HCT116 (cell line): ENCODE results near the gene MBTPS2. TPM values are rescaled to one million over a fixed set of nuclear protein-coding genes. Genes with fewer than 3 reads are reported as not detected.

Source experiments
- ATAC-seq: fragments of 200-7000 bp; cut with Tn5 transposase; 2 replicates; pipeline ENCODE4 v1.9.1; 2020; ENCODE audit warnings: mild to moderate bottlenecking, moderate library complexity
- BruUV-seq: library from RNA; stranded (reverse); fragments of 400-500 nt; replicated peaks from 2 replicates; lab custom pipeline; 2021; lab: Mats Ljungman, UMichigan
- CTCF ChIA-PET: fragments of 300-600 bp; sonication (Branson Sonifier 250); formaldehyde crosslinking; loops from one replicate; lab custom pipeline; 2021; ENCODE audit warnings: antibody characterized with exemption; lab: Charles Lee
- POLR2A ChIA-PET: fragments of 300-600, 350-600 bp; sonication (Branson Sonifier 250); formaldehyde crosslinking; loops from one replicate; lab custom pipeline; 2021; ENCODE audit warnings: antibody characterized with exemption; lab: Charles Lee
- RAD21 ChIA-PET, 2 experiments: fragments of 300-600 bp; sonication (Branson Sonifier 250); formaldehyde crosslinking; loops; one replicate each; lab custom pipeline; 2023; ENCODE audit warnings: low total read pairs in 2 of 2; ENCODE audit not compliant: uncharacterized antibody in 2 of 2, unreplicated experiment in 2 of 2, low non-redundant PET in 1 of 2; lab: Charles Lee
- DNase-seq: peaks from one replicate; pipeline ENCODE4 v3.0.0-alpha.2; 2010; ENCODE audit warnings: low read depth, low spot score
- H2AFZ ChIP-seq: fragments of 200-600 bp; shearing (Covaris generic), sonication (generic); 2 replicates; pipeline ENCODE4 v1.6.1; 2017; ENCODE audit warnings: low read depth, mixed run types, mixed read lengths, antibody characterized with exemption, low read length; ENCODE audit not compliant: poor library complexity, severe bottlenecking
- H3K27ac ChIP-seq: 2 replicates; pipeline ENCODE4 v1.5.1; 2012; ENCODE audit warnings: low read depth, low read length
- H3K27me3 ChIP-seq: fragments of 200-600 bp; sonication (generic); 2 replicates; pipeline ENCODE4 v1.6.1; 2016; ENCODE audit warnings: mixed run types, low read length, mixed read lengths; ENCODE audit not compliant: insufficient read depth
- H3K36me3 ChIP-seq, 2 experiments: fragments of 200-500 bp in 1 of 2; fragments of 200-600 bp in 1 of 2; sonication (Bioruptor generic) in 1 of 2; sonication (generic) in 1 of 2; 2 replicates each; pipeline versions ENCODE4 v1.5.1 to v1.6.1; 2014 to 2016; ENCODE audit warnings: low read length in 2 of 2, inconsistent platforms in 1 of 2, mixed read lengths in 1 of 2, mixed run types in 1 of 2; ENCODE audit not compliant: insufficient read depth in 2 of 2, control insufficient read depth in 1 of 2
- H3K4me1 ChIP-seq, 2 experiments: fragments of 200-600 bp in 1 of 2; sonication (generic) in 1 of 2; 2 replicates each; pipeline versions ENCODE4 v1.5.1 to v1.6.1; 2012 to 2017; ENCODE audit warnings: low read length in 2 of 2, inconsistent platforms in 1 of 2, mild to moderate bottlenecking in 1 of 2, mixed read lengths in 1 of 2, mixed run types in 1 of 2, moderate library complexity in 1 of 2; ENCODE audit not compliant: insufficient read depth in 2 of 2, control insufficient read depth in 1 of 2
- H3K4me2 ChIP-seq: fragments of 200-600 bp; sonication (generic); 2 replicates; pipeline ENCODE4 v1.6.1; 2017; ENCODE audit warnings: mixed run types, low read length, mixed read lengths
- H3K4me3 ChIP-seq, 2 experiments: fragments of 200-600 bp in 1 of 2; sonication (generic) in 1 of 2; replicated peaks in 1 of 2; 2 replicates each; pipeline ENCODE4 v1.5.1; 2011 to 2016; ENCODE audit warnings: low read length in 2 of 2, control low read depth in 1 of 2, low read depth in 1 of 2, mild to moderate bottlenecking in 1 of 2, mixed read lengths in 1 of 2, mixed run types in 1 of 2
- H3K79me2 ChIP-seq: fragments of 200-600 bp; sonication (generic); 2 replicates; pipeline ENCODE4 v1.6.1; 2017; ENCODE audit warnings: mild to moderate bottlenecking, mixed run types, low read length, moderate library complexity, mixed read lengths; ENCODE audit not compliant: insufficient read depth
- H3K9ac ChIP-seq: fragments of 200-600 bp; sonication (generic); 2 replicates; pipeline ENCODE4 v1.6.1; 2016; ENCODE audit warnings: low read length, mixed read lengths
- H3K9me2 ChIP-seq: fragments of 200-600 bp; sonication (generic), shearing (Covaris generic); 2 replicates; pipeline ENCODE4 v1.6.1; 2017; ENCODE audit warnings: mixed run types, mild to moderate bottlenecking, moderate library complexity; ENCODE audit not compliant: insufficient read depth
- H3K9me3 ChIP-seq, 2 experiments: fragments of 200-500 bp in 1 of 2; fragments of 200-600 bp in 1 of 2; sonication (Bioruptor generic) in 1 of 2; sonication (generic) in 1 of 2; 2 replicates each; pipeline ENCODE4 v1.6.1; 2014 to 2017; ENCODE audit warnings: low read length in 2 of 2, mixed read lengths in 2 of 2, inconsistent platforms in 1 of 2, low read depth in 1 of 2, mild to moderate bottlenecking in 1 of 2, mixed run types in 1 of 2, moderate library complexity in 1 of 2; ENCODE audit not compliant: control insufficient read depth in 1 of 2, insufficient read depth in 1 of 2
- H4K20me1 ChIP-seq: fragments of 200-600 bp; sonication (generic), shearing (Covaris generic); 2 replicates; pipeline ENCODE4 v1.6.1; 2017; ENCODE audit warnings: mixed run types, mild to moderate bottlenecking, moderate library complexity; ENCODE audit not compliant: insufficient read depth
- ATF3 ChIP-seq: IDR thresholded peaks from 2 replicates; pipeline ENCODE4 v1.6.1; 2012
- CTCF ChIP-seq, 3 experiments: fragments of 200-600 bp in 1 of 3; sonication (generic) in 1 of 3; IDR thresholded peaks in 2 of 3; conservative IDR thresholded peaks in 1 of 3; 2 replicates each; pipeline ENCODE4 v1.5.1; 2012 to 2017; ENCODE audit warnings: low read depth in 2 of 3, low read length in 2 of 3, antibody characterized with exemption in 1 of 3, borderline replicate concordance in 1 of 3, control low read depth in 1 of 3, mild to moderate bottlenecking in 1 of 3, mixed read lengths in 1 of 3, mixed run types in 1 of 3, moderate library complexity in 1 of 3; ENCODE audit not compliant: insufficient read depth in 1 of 3
- JUND ChIP-seq: IDR thresholded peaks from 2 replicates; pipeline ENCODE4 v1.6.1; 2012
- POLR2A ChIP-seq: IDR thresholded peaks from 2 replicates; pipeline ENCODE4 v1.7.0; 2011; ENCODE audit warnings: borderline replicate concordance; ENCODE audit not compliant: insufficient read depth, insufficient read length; ENCODE audit errors: extremely low read depth
- POLR2AphosphoS5 ChIP-seq: IDR thresholded peaks from 2 replicates; pipeline ENCODE4 v1.6.1; 2011; ENCODE audit warnings: mild to moderate bottlenecking, low read depth, low read length, moderate library complexity
- RAD21 ChIP-seq: IDR thresholded peaks from 2 replicates; pipeline ENCODE4 v1.6.1; 2012; ENCODE audit warnings: low read depth, mild to moderate bottlenecking
- REST ChIP-seq: IDR thresholded peaks from 2 replicates; pipeline ENCODE4 v1.6.1; 2012; ENCODE audit warnings: low read depth
- SIN3A ChIP-seq: IDR thresholded peaks from 2 replicates; pipeline ENCODE4 v1.6.1; 2012; ENCODE audit warnings: low read depth
- YY1 ChIP-seq: IDR thresholded peaks from 2 replicates; pipeline ENCODE4 v1.6.1; 2011; ENCODE audit warnings: low read length, low read depth, moderate library complexity, mild to moderate bottlenecking; ENCODE audit not compliant: insufficient replicate concordance; ENCODE audit errors: extremely low read depth
- ZBTB33 ChIP-seq: IDR thresholded peaks from 2 replicates; pipeline ENCODE4 v1.6.1; 2011; ENCODE audit warnings: mild to moderate bottlenecking, low read length, moderate library complexity; ENCODE audit not compliant: insufficient replicate concordance; ENCODE audit errors: extremely low read depth
- intact Hi-C: fragments of 100-400 bp; cut with micrococcal nuclease; formaldehyde crosslinking; loops from 2 replicates; pipeline ENCODE4 v1.10.0; 2022
- total RNA-seq: library from RNA; stranded (reverse); gene quantifications from one replicate; pipeline ENCODE4 v1.2.1, GENCODE V29; 2021; ENCODE audit not compliant: unreplicated experiment

MBTPS2 gene
- total RNA-seq, 1 experiment from 2014 or later = 16.9 TPM

DNA sequence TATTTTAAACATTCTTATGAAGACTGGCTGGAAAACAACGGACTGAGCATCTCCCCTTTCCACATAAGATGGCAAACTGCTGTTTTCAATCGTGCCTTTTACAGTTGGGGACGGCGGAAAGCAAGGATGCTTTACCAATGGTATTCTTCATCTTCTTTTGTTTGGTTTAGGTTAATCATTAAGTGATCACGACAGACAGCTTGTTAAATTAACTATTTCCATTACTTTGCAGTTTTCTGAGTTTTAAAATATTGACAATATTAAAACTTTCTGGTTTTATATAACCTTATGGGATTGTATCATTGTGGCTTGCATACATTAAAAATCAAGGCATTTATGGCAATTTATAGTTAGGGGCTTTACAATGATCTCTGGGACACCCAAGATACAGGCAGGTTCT lies 3.8 kb downstream of the MBTPS2 start:
- H3K36me3 ChIP-seq = peaks cover 0 to 12% of the 10 kb centered on the region in 2 experiments; a peak in 2 of 4 replicates
- no peak overlapping the region for H2AFZ ChIP-seq
- ChIA-PET CTCF (no interaction called here), RAD21 (no interaction called here), POLR2A (no interaction called here)
- intact Hi-C loops = no loop called here
- ATAC-seq (no peak), DNase-seq (no peak)
- H3K9ac ChIP-seq = no peak overlapping the region
- TF ChIP-seq JUND = no peak
- TF ChIP-seq POLR2AphosphoS5 = no peak
- TF ChIP-seq ZBTB33 = no peak
- TF ChIP-seq RAD21 = no peak
- TF ChIP-seq SIN3A = no peak
- no peak for TF ChIP-seq POLR2A
- TF ChIP-seq REST = no peak
- TF ChIP-seq CTCF (IDR thresholded peaks at IDR 0.05 in 2 of 3, conservative IDR thresholded peaks at IDR 0.05 in 1 of 3; ENCODE audit: borderline replicate concordance in 1 of 3, insufficient read depth in 1 of 3, low read depth in 2 of 3, low read length in 2 of 3) = no peak
- TF ChIP-seq YY1 = no peak
- no peak for TF ChIP-seq ATF3
- H3K9me3 ChIP-seq = no peaks in the 10 kb centered on the region
- H3K79me2 ChIP-seq = peaks cover 17% of the 10 kb centered on the region
- peaks cover 0 to 10% of the 10 kb centered on the region in 2 experiments; a peak in 1 of 4 replicates for H3K4me1 ChIP-seq
- no peak overlapping the region for H3K27ac ChIP-seq
- no peaks in the 10 kb centered on the region for H3K27me3 ChIP-seq
- no TSS peak for BruUV-seq
- no peak overlapping the region for H3K4me2 ChIP-seq
- H4K20me1 ChIP-seq = no peaks in the 10 kb centered on the region
- no peaks in the 10 kb centered on the region for H3K9me2 ChIP-seq
- H3K4me3 ChIP-seq = no peak overlapping the region
